ENCODE measurements around the gene GRAMD1B. TPM values are rescaled to one million over a fixed set of nuclear protein-coding genes. Genes with fewer than 3 reads are reported as not detected.
A peak's percentile ranks its signal among the peaks of the same experiment; 100 is the strongest.

GRAMD1B gene
- total RNA-seq, 2 donors from 2014 or later, result 28.8 to 39.6 TPM

GRCh38 chr11:123547180-123547579 is 117.1 kb downstream of the GRAMD1B start:
- Mint-ChIP-seq H3K36me3 (ENCODE audit: low read depth) (no peaks in the 10 kb centered on the region), H3K4me3 (no peak overlapping the region), H3K27ac (no peak overlapping the region), H3K27me3 (ENCODE audit: insufficient read depth) (no peaks in the 10 kb centered on the region), H3K4me1 (peaks cover 11% of the 10 kb centered on the region), H3K9me3 (no peaks in the 10 kb centered on the region)
- Histone ChIP-seq H3K27ac (ENCODE audit: low read depth, low read length) (no peak overlapping the region), H3K4me1 (ENCODE audit: control insufficient read depth, insufficient read depth, low read length) (peaks cover 16% of the 10 kb centered on the region), H3K9ac (ENCODE audit: extremely low read depth, low read length, poor library complexity, severe bottlenecking) (no peak overlapping the region), H3K9me3 (ENCODE audit: control insufficient read depth, low read length) (no peaks in the 10 kb centered on the region), H3K36me3 (ENCODE audit: control insufficient read depth, insufficient read depth, low read length) (peaks cover 32% of the 10 kb centered on the region), H3K27me3 (ENCODE audit: control insufficient read depth, insufficient read depth, low read length, poor library complexity, severe bottlenecking) (no peaks in the 10 kb centered on the region), H3K4me3 (ENCODE audit: low read length) (no peak overlapping the region)
- TF ChIP-seq CTCF (conservative IDR thresholded peaks at IDR 0.05), result no peak
- DNase-seq, result no peak

GRCh38 chr11:123548774-123549173 is 118.7 kb downstream of the GRAMD1B start:
- no peaks in the 10 kb centered on the region for H3K9me3 ChIP-seq (ENCODE audit: control insufficient read depth, low read length)
- no peak overlapping the region for H3K27ac ChIP-seq (ENCODE audit: low read depth, low read length)
- no peaks in the 10 kb centered on the region for H3K27me3 Mint-ChIP-seq (ENCODE audit: insufficient read depth)
- TF ChIP-seq CTCF (conservative IDR thresholded peaks at IDR 0.05), result no peak
- H3K4me1 Mint-ChIP-seq, result peaks cover 11% of the 10 kb centered on the region
- no peak overlapping the region for H3K4me3 Mint-ChIP-seq
- no peaks in the 10 kb centered on the region for H3K27me3 ChIP-seq (ENCODE audit: control insufficient read depth, insufficient read depth, low read length, poor library complexity, severe bottlenecking)
- 88 to 97% methylated on average over 1 to 4 of the region's 4 CpGs for WGBS, 2 experiments (ENCODE audit: insufficient coverage in 1 of 2, insufficient read length in 1 of 2)
- no peaks in the 10 kb centered on the region for H3K9me3 Mint-ChIP-seq
- no peaks in the 10 kb centered on the region for H3K36me3 Mint-ChIP-seq (ENCODE audit: low read depth)
- H3K36me3 ChIP-seq (ENCODE audit: control insufficient read depth, insufficient read depth, low read length), result peaks cover 27% of the 10 kb centered on the region
- no peak for DNase-seq
- H3K4me1 ChIP-seq (ENCODE audit: control insufficient read depth, insufficient read depth, low read length), result peaks cover 16% of the 10 kb centered on the region
- H3K27ac Mint-ChIP-seq, result no peak overlapping the region
- no peak overlapping the region for H3K9ac ChIP-seq (ENCODE audit: extremely low read depth, low read length, poor library complexity, severe bottlenecking)
- no peak overlapping the region for H3K4me3 ChIP-seq (ENCODE audit: low read length)

GRCh38 chr11:123549926-123550917 is 120.2 kb downstream of the GRAMD1B start:
- H3K27me3 ChIP-seq (ENCODE audit: control insufficient read depth, insufficient read depth, low read length, poor library complexity, severe bottlenecking), result no peaks in the 10 kb centered on the region
- Mint-ChIP-seq H3K27me3 (ENCODE audit: insufficient read depth) (no peaks in the 10 kb centered on the region), H3K9me3 (peaks cover 5% of the 10 kb centered on the region), H3K4me1 (peaks cover 11% of the 10 kb centered on the region), H3K4me3 (no peak overlapping the region), H3K27ac (peak overlapping the region; percentile 13), H3K36me3 (ENCODE audit: low read depth) (peaks cover 2% of the 10 kb centered on the region)
- no peak overlapping the region for H3K4me3 ChIP-seq (ENCODE audit: low read length)
- peak; percentile 54 for DNase-seq
- H3K27ac ChIP-seq (ENCODE audit: low read depth, low read length), result no peak overlapping the region
- H3K9me3 ChIP-seq (ENCODE audit: control insufficient read depth, low read length), result no peaks in the 10 kb centered on the region
- no peak overlapping the region for H3K9ac ChIP-seq (ENCODE audit: extremely low read depth, low read length, poor library complexity, severe bottlenecking)
- no peak for TF ChIP-seq CTCF (conservative IDR thresholded peaks at IDR 0.05)
- H3K4me1 ChIP-seq (ENCODE audit: control insufficient read depth, insufficient read depth, low read length), result peaks cover 11% of the 10 kb centered on the region
- 81 to 88% methylated on average over 12 to 16 of the region's 16 CpGs for WGBS, 2 experiments (ENCODE audit: insufficient coverage in 1 of 2, insufficient read length in 1 of 2)
- H3K36me3 ChIP-seq (ENCODE audit: control insufficient read depth, insufficient read depth, low read length), result peaks cover 30% of the 10 kb centered on the region
